G401 (cell line): ENCODE data around the gene CREB3. TPM values are rescaled to one million over a fixed set of nuclear protein-coding genes. Genes with fewer than 3 reads are reported as not detected.
A peak's percentile ranks its signal among the peaks of the same experiment; 100 is the strongest.

Experiments
- DNase-seq: peaks from one replicate; pipeline ENCODE4 v3.0.0-alpha.2; 2015; ENCODE audit warnings: low spot score
- in situ Hi-C: cut with HindIII; loops from 2 replicates; pipeline ENCODE4 v1.10.0; 2016; ENCODE audit warnings: low sequenced_read_pairs, mixed read lengths
- total RNA-seq: library from RNA; depleted of rRNA; stranded (reverse); fragments of >200 nt; shearing (Covaris generic); gene quantifications from 2 replicates; pipeline ENCODE4 v1.2.3, GENCODE V29; 2014; rRNA removed

The CREB3 gene
- 40.3 and 46.0 TPM in 2 replicates for total RNA-seq

- in situ Hi-C loops, result no loop called here
Measured at GRCh38 chr9:35732185-35732799, at the start of gene CREB3, which contains the start of gene TLN1. TSS of gene CREB3 (plus strand) at chr9:35732666. CDS start at chr9:35732773, 107 bp downstream. TSS of gene TLN1 (minus strand) at chr9:35732195. CDS start at chr9:35725694, 6,501 bp downstream.

GRCh38 chr9:35683323-35683722, 49.1 kb upstream of the CREB3 start:
- DNase-seq, result no peak
- in situ Hi-C loops, result no loop called here

More at GRCh38 chr9:35732185-35732799, at the start of gene CREB3, which contains the start of gene TLN1:
- DNase-seq, result peak; percentile 96

GRCh38 chr9:35684921-35685320, 47.5 kb upstream of the CREB3 start:
- in situ Hi-C loops, result no loop called here
- DNase-seq, result no peak

- in situ Hi-C loops, result no loop called here
- no peak for DNase-seq
Measured at GRCh38 chr9:35685506-35685905, 47.0 kb upstream of the CREB3 start.

- in situ Hi-C loops, result no loop called here
- DNase-seq, result peak; percentile 95
Measured at GRCh38 chr9:35686222-35687203, 46.0 kb upstream of the CREB3 start.

GRCh38 chr9:35687306-35687705, 45.2 kb upstream of the CREB3 start:
- in situ Hi-C loops, result no loop called here
- DNase-seq, result no peak

- in situ Hi-C loops, result no loop called here
- no peak for DNase-seq
Measured at GRCh38 chr9:35687972-35688557, 44.4 kb upstream of the CREB3 start.

GRCh38 chr9:35688558-35689541, 43.6 kb upstream of the CREB3 start:
- in situ Hi-C loops, result no loop called here
- DNase-seq, result no peak

- DNase-seq, result no peak
- in situ Hi-C loops, result no loop called here
Measured at GRCh38 chr9:35689542-35690293, 42.7 kb upstream of the CREB3 start, which contains the start of gene TPM2. TSS of gene TPM2 (minus strand) at chr9:35689925. CDS start at chr9:35689817, 108 bp downstream.

GRCh38 chr9:35690294-35690613, 42.2 kb upstream of the CREB3 start:
- in situ Hi-C loops, result no loop called here
- no peak for DNase-seq

GRCh38 chr9:35690614-35691333, 41.7 kb upstream of the CREB3 start:
- DNase-seq, result peak; percentile 79
- in situ Hi-C loops, result no loop called here

GRCh38 chr9:35691334-35691650, 41.2 kb upstream of the CREB3 start:
- DNase-seq, result no peak
- in situ Hi-C loops, result no loop called here

- DNase-seq, result no peak
- in situ Hi-C loops, result no loop called here
Measured at GRCh38 chr9:35691757-35692301, 40.6 kb upstream of the CREB3 start.

- DNase-seq, result no peak
- in situ Hi-C loops, result no loop called here
Measured at GRCh38 chr9:35695943-35696401, 36.5 kb upstream of the CREB3 start.

- in situ Hi-C loops, result no loop called here
- DNase-seq, result peak; percentile 82
Measured at GRCh38 chr9:35696520-35697215, 35.8 kb upstream of the CREB3 start.

GRCh38 chr9:35697486-35697885, 35.0 kb upstream of the CREB3 start:
- in situ Hi-C loops, result no loop called here

GRCh38 chr9:35698231-35698630, 34.2 kb upstream of the CREB3 start:
- no peak for DNase-seq
- in situ Hi-C loops, result no loop called here

More at GRCh38 chr9:35697486-35697885, 35.0 kb upstream of the CREB3 start:
- DNase-seq, result no peak
